HepG2 (cell line): Measurements from ENCODE around the gene REP15. TPM values are rescaled to one million over a fixed set of nuclear protein-coding genes. Genes with fewer than 3 reads are reported as not detected.

Source experiments
- ATAC-seq: fragments of 200-7000 bp; cut with Tn5 transposase; 3 replicates; pipeline ENCODE4 v1.9.1; 2020; ENCODE audit warnings: mild to moderate bottlenecking, moderate library complexity
- BruUV-seq: library from RNA; stranded (reverse); fragments of 400-500 nt; replicated peaks from 2 replicates; lab custom pipeline; 2021; lab: Mats Ljungman, UMichigan
- CTCF ChIA-PET: fragments of 300-600 bp; formaldehyde crosslinking; extraction: SDS; loops from one replicate; lab custom pipeline; 2021; ENCODE audit warnings: low total read pairs, inconsistent platforms, low intra/inter-chr PET ratio; lab: Yijun Ruan, JAX
- POLR2A ChIA-PET: fragments of 350-600 bp; sonication (Branson Sonifier 250); formaldehyde crosslinking; loops from one replicate; lab custom pipeline; 2020; ENCODE audit warnings: antibody characterized with exemption, inconsistent platforms; lab: Yijun Ruan, JAX
- DNase-seq: peaks from one replicate; pipeline ENCODE4 v3.0.0-alpha.2; 2015; ENCODE audit warnings: low spot score
- FAIRE-seq: peaks from 3 replicates; lab custom pipeline; 2011; peaks lifted over from hg19 to GRCh38; lab: Jason Lieb, UNC
- H2AFZ ChIP-seq: one replicate; pipeline ENCODE4 v1.6.1; 2011; ENCODE audit warnings: low read length, inconsistent platforms
- H3K27ac ChIP-seq: fragments of 300-600 bp; 3 replicates; pipeline ENCODE4 v1.8.0; 2011; ENCODE audit warnings: mixed run types, mild to moderate bottlenecking, mixed read lengths, low read length, inconsistent platforms; ENCODE audit not compliant: insufficient read depth; ENCODE audit errors: extremely low read length
- H3K27me3 ChIP-seq, 2 experiments: fragments of 200-600 bp in 1 of 2; 2 replicates in 1 of 2; 3 replicates in 1 of 2; pipeline versions ENCODE4 v1.6.0 to v1.8.0; 2011; ENCODE audit warnings: low read length in 2 of 2, mild to moderate bottlenecking in 2 of 2, moderate library complexity in 2 of 2, inconsistent platforms in 1 of 2; ENCODE audit not compliant: insufficient read depth in 2 of 2, control insufficient read depth in 1 of 2
- H3K36me3 ChIP-seq, 2 experiments: fragments of 200-600 bp in 1 of 2; replicated peaks in 1 of 2; 2 replicates in 1 of 2; 3 replicates in 1 of 2; pipeline versions ENCODE4 v1.5.1 to v1.8.0; 2011; ENCODE audit warnings: low read length in 2 of 2, inconsistent platforms in 1 of 2; ENCODE audit not compliant: insufficient read depth in 2 of 2, control insufficient read depth in 1 of 2
- H3K4me1 ChIP-seq: 2 replicates; pipeline ENCODE4 v1.5.1; 2012; ENCODE audit warnings: low read length, inconsistent platforms; ENCODE audit not compliant: insufficient read depth
- H3K4me2 ChIP-seq: 2 replicates; pipeline ENCODE4 v1.6.0; 2011; ENCODE audit warnings: low read depth, low read length, inconsistent platforms
- H3K4me3 ChIP-seq, 3 experiments: fragments of 200-600 bp in 1 of 3; sonication (generic), shearing (Covaris generic) in 1 of 3; replicated peaks in 1 of 3; 2 replicates each; pipeline ENCODE4 v1.5.1; 2011 to 2016; ENCODE audit warnings: low read length in 3 of 3, inconsistent platforms in 2 of 3, low read depth in 2 of 3, mild to moderate bottlenecking in 2 of 3, control low read depth in 1 of 3, mixed read lengths in 1 of 3; ENCODE audit not compliant: insufficient read depth in 1 of 3
- H3K79me2 ChIP-seq: one replicate; pipeline ENCODE4 v1.6.1; 2011; ENCODE audit warnings: low read length, inconsistent platforms; ENCODE audit not compliant: insufficient read depth
- H3K9ac ChIP-seq: 2 replicates; pipeline ENCODE4 v1.6.0; 2011; ENCODE audit warnings: mild to moderate bottlenecking, low read depth, low read length, inconsistent platforms; ENCODE audit not compliant: insufficient read depth
- H3K9me3 ChIP-seq: 2 replicates; pipeline ENCODE4 v1.5.1; 2012; ENCODE audit warnings: mild to moderate bottlenecking, low read length
- H4K20me1 ChIP-seq: 2 replicates; pipeline ENCODE4 v1.6.0; 2011; ENCODE audit warnings: inconsistent platforms, mild to moderate bottlenecking, low read length, moderate library complexity; ENCODE audit not compliant: insufficient read depth
- CEBPB ChIP-seq: IDR thresholded peaks from 2 replicates; pipeline ENCODE4 v1.6.1; 2011; ENCODE audit warnings: low read depth, low read length, improper control_type of control experiment, borderline replicate concordance
- CEBPG ChIP-seq: IDR thresholded peaks from 2 replicates; pipeline ENCODE4 v1.6.1; 2016
- DPF2 ChIP-seq: sonication (generic); formaldehyde crosslinking; IDR thresholded peaks from 2 replicates; pipeline ENCODE4 v1.4.0; 2020; ENCODE audit warnings: mild to moderate bottlenecking, low read depth, missing genetic modification reagents, borderline replicate concordance
- GATAD2A ChIP-seq: IDR thresholded peaks from 2 replicates; pipeline ENCODE4 v1.6.1; 2016
- LCORL ChIP-seq, 2 experiments: fragments of 450-650 bp in 1 of 2; sonication (generic) in 1 of 2; formaldehyde crosslinking in 1 of 2; IDR thresholded peaks; 2 replicates each; pipeline versions ENCODE4 v1.5.0 to v1.6.1; 2017 to 2020; ENCODE audit warnings: antibody characterized with exemption in 1 of 2, missing genetic modification reagents in 1 of 2
- SETDB1 ChIP-seq: sonication (generic); formaldehyde crosslinking; IDR thresholded peaks from 2 replicates; pipeline ENCODE4 v1.5.1; 2020; ENCODE audit warnings: missing genetic modification reagents, mild to moderate bottlenecking, borderline replicate concordance
- ZNF256 ChIP-seq: sonication (generic); formaldehyde crosslinking; conservative IDR thresholded peaks from 2 replicates; pipeline ENCODE4 v1.4.0; 2020; ENCODE audit warnings: missing genetic modification reagents
- ZNF510 ChIP-seq: sonication (generic); formaldehyde crosslinking; IDR thresholded peaks from 2 replicates; pipeline ENCODE4 v1.4.0; 2020; ENCODE audit warnings: low read depth, mild to moderate bottlenecking, missing genetic modification reagents
- WGBS: methylation state at CpG from one replicate; pipeline ENCODE4 v1.1.6; 2017; ENCODE audit warnings: low lambda C conversion rate; 5-methylcytosine and 5-hydroxymethylcytosine counted together
- in situ Hi-C: cut with HindIII; loops from 2 replicates; pipeline ENCODE4 v1.10.0; 2017; ENCODE audit warnings: low pct_unique_long_range_greater_than_20kb; ENCODE audit not compliant: extremely low pct_ligation_motif_present
- intact Hi-C: fragments of 100-400 bp; cut with micrococcal nuclease; formaldehyde crosslinking; loops from one replicate; pipeline ENCODE4 v1.10.0; 2022; ENCODE audit not compliant: unreplicated experiment
- polyA plus RNA-seq, 8 experiments: library from polyadenylated mRNA; depleted of rRNA in 3 of 8; stranded (reverse) in 7 of 8; unstranded in 1 of 8; fragments of >200 nt; fragmentation: Illumina TruSeq in 4 of 8; extraction: Trizol in 4 of 8; gene quantifications; 2 replicates each; pipeline versions ENCODE4 v1.2.1 to v1.2.3, GENCODE V29; 2011 to 2016; ENCODE audit warnings: low read depth in 4 of 8, missing spikeins in 1 of 8, mixed read lengths in 1 of 8; ENCODE audit not compliant: insufficient read depth in 1 of 8
- total RNA-seq, 5 experiments: library from RNA; depleted of rRNA; stranded (reverse); fragments of >200 nt; fragmentation: Illumina TruSeq; extraction: Trizol; gene quantifications; 2 replicates each; pipeline ENCODE4 v1.2.3, GENCODE V29; 2016; ENCODE audit warnings: low read depth in 1 of 5
- TF ChIP-seq, protein P1 (sequence below): IDR thresholded peaks from 2 replicates; pipeline ENCODE4 v1.4.0; 2020; ENCODE audit warnings: mild to moderate bottlenecking, missing genetic modification reagents
- TF ChIP-seq, protein P2 (sequence below): sonication (generic); formaldehyde crosslinking; IDR thresholded peaks from 2 replicates; pipeline ENCODE4 v1.5.1; 2020; ENCODE audit warnings: mild to moderate bottlenecking, missing genetic modification reagents, borderline replicate concordance

REP15 gene
- total and polyA plus RNA-seq, 2 of the 13 experiments (the other 11 are each of a cell fraction or from before 2014, with no cell fraction given): 0.12 to 0.64 TPM

DNA sequence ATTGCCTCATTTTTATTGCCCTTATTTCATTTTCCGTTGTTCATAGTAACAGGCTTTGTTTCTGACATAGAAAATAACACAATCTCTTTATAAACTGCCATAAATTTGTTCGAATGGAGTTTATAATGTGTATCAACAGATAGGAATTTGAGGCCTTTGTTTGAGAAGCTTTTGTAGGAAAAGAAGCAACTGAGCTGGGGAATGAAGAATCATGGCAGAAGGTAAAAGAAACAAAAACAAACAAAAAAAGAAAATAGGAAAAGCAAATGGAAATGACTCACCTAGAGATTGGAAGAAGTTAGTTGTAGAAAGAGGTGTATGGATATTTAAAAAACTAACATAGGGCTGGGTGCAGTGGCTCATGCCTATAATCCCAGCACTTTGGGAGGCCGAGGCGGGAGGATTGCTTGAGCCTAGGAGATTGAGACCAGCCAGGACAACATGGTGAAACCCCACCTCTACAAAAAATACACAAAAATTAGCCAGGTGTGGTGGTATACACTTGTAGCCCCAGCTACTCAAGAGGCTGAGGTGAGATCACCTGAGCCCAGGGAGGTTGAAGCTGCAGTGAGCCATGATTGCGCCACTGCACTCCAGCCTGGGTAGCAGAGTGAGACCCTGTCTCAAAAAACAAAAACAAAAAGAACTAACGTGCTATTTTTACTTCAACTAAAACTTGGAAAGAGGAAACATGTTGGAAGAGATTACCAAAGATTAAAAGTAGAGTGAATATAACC is 523 bp upstream of the REP15 start:
- POLR2A ChIA-PET: interaction anchor here (2.0 to 3.4 kb wide), 2 partner anchors 10 to 14 kb away, joined by 14 to 18 read pairs; no protein-coding TSS in a partner anchor
- peak overlapping the region; percentile 61 for H3K27ac ChIP-seq
- H3K79me2 ChIP-seq: no peaks in the 10 kb centered on the region
- WGBS: 84% methylated on average over 6 of the region's 6 CpGs
- H3K4me1 ChIP-seq: peaks cover 40% of the 10 kb centered on the region
- BruUV-seq: no TSS peak
- peak overlapping the region; percentile 55 for H3K4me2 ChIP-seq
- H4K20me1 ChIP-seq: no peaks in the 10 kb centered on the region
- no peaks in the 10 kb centered on the region for H3K9me3 ChIP-seq
- H3K27me3 ChIP-seq: no peaks in the 10 kb centered on the region
- peak; percentile 66 for ATAC-seq
- H2AFZ ChIP-seq: no peak overlapping the region
- intact Hi-C loops: no loop called here
- DNase-seq: no peak
- H3K36me3 ChIP-seq: peaks cover 0 to 8% of the 10 kb centered on the region in 2 experiments; a peak in 2 of 5 replicates
- H3K4me3 ChIP-seq: no peak overlapping the region
- in situ Hi-C loops: no loop called here
- H3K9ac ChIP-seq: no peak overlapping the region
- CTCF ChIA-PET: no interaction called here
- FAIRE-seq: no peak
- TF ChIP-seq LCORL (IDR thresholded peaks at IDR 0.05) (no peak), LCORL (CRISPR knock-in tag; IDR thresholded peaks at IDR 0.05) (0 out of 2 replicates have a peak, but pooled peaks have one; percentile 39), GATAD2A (peak; percentile 60), SETDB1 (no peak), DPF2 (CRISPR knock-in tag) (0 out of 2 replicates have a peak, but pooled peaks have one; percentile 2), ZNF256 (CRISPR knock-in tag) (no peak), CEBPG (peak; percentile 76), CEBPB (peak; percentile 75; the same call in 1 of the 2 replicates), ZNF510 (CRISPR knock-in tag) (no peak)
- TF ChIP-seq, protein P1, sequence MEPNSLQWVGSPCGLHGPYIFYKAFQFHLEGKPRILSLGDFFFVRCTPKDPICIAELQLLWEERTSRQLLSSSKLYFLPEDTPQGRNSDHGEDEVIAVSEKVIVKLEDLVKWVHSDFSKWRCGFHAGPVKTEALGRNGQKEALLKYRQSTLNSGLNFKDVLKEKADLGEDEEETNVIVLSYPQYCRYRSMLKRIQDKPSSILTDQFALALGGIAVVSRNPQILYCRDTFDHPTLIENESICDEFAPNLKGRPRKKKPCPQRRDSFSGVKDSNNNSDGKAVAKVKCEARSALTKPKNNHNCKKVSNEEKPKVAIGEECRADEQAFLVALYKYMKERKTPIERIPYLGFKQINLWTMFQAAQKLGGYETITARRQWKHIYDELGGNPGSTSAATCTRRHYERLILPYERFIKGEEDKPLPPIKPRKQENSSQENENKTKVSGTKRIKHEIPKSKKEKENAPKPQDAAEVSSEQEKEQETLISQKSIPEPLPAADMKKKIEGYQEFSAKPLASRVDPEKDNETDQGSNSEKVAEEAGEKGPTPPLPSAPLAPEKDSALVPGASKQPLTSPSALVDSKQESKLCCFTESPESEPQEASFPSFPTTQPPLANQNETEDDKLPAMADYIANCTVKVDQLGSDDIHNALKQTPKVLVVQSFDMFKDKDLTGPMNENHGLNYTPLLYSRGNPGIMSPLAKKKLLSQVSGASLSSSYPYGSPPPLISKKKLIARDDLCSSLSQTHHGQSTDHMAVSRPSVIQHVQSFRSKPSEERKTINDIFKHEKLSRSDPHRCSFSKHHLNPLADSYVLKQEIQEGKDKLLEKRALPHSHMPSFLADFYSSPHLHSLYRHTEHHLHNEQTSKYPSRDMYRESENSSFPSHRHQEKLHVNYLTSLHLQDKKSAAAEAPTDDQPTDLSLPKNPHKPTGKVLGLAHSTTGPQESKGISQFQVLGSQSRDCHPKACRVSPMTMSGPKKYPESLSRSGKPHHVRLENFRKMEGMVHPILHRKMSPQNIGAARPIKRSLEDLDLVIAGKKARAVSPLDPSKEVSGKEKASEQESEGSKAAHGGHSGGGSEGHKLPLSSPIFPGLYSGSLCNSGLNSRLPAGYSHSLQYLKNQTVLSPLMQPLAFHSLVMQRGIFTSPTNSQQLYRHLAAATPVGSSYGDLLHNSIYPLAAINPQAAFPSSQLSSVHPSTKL: peak; percentile 10; the same call in 1 of the 2 replicates
- TF ChIP-seq, protein P2, sequence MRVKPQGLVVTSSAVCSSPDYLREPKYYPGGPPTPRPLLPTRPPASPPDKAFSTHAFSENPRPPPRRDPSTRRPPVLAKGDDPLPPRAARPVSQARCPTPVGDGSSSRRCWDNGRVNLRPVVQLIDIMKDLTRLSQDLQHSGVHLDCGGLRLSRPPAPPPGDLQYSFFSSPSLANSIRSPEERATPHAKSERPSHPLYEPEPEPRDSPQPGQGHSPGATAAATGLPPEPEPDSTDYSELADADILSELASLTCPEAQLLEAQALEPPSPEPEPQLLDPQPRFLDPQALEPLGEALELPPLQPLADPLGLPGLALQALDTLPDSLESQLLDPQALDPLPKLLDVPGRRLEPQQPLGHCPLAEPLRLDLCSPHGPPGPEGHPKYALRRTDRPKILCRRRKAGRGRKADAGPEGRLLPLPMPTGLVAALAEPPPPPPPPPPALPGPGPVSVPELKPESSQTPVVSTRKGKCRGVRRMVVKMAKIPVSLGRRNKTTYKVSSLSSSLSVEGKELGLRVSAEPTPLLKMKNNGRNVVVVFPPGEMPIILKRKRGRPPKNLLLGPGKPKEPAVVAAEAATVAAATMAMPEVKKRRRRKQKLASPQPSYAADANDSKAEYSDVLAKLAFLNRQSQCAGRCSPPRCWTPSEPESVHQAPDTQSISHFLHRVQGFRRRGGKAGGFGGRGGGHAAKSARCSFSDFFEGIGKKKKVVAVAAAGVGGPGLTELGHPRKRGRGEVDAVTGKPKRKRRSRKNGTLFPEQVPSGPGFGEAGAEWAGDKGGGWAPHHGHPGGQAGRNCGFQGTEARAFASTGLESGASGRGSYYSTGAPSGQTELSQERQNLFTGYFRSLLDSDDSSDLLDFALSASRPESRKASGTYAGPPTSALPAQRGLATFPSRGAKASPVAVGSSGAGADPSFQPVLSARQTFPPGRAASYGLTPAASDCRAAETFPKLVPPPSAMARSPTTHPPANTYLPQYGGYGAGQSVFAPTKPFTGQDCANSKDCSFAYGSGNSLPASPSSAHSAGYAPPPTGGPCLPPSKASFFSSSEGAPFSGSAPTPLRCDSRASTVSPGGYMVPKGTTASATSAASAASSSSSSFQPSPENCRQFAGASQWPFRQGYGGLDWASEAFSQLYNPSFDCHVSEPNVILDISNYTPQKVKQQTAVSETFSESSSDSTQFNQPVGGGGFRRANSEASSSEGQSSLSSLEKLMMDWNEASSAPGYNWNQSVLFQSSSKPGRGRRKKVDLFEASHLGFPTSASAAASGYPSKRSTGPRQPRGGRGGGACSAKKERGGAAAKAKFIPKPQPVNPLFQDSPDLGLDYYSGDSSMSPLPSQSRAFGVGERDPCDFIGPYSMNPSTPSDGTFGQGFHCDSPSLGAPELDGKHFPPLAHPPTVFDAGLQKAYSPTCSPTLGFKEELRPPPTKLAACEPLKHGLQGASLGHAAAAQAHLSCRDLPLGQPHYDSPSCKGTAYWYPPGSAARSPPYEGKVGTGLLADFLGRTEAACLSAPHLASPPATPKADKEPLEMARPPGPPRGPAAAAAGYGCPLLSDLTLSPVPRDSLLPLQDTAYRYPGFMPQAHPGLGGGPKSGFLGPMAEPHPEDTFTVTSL (CRISPR knock-in tag): 0 out of 2 replicates have a peak, but pooled peaks have one; percentile 19
